GM21360 (cell line): ENCODE results near the gene FOXP4.
A peak's percentile ranks its signal among the peaks of the same experiment; 100 is the strongest.

Source experiments
- ATAC-seq: cut with Tn5 transposase; IDR thresholded peaks from one replicate; pipeline ENCODE4 v1.9.1; 2021; ENCODE audit warnings: mild to moderate bottlenecking, moderate library complexity; ENCODE audit not compliant: unreplicated experiment

The FOXP4 gene

GRCh38 chr6:41546475-41546865 lies 289 bp downstream of the FOXP4 start:
- peak; percentile 19 for ATAC-seq

DNA sequence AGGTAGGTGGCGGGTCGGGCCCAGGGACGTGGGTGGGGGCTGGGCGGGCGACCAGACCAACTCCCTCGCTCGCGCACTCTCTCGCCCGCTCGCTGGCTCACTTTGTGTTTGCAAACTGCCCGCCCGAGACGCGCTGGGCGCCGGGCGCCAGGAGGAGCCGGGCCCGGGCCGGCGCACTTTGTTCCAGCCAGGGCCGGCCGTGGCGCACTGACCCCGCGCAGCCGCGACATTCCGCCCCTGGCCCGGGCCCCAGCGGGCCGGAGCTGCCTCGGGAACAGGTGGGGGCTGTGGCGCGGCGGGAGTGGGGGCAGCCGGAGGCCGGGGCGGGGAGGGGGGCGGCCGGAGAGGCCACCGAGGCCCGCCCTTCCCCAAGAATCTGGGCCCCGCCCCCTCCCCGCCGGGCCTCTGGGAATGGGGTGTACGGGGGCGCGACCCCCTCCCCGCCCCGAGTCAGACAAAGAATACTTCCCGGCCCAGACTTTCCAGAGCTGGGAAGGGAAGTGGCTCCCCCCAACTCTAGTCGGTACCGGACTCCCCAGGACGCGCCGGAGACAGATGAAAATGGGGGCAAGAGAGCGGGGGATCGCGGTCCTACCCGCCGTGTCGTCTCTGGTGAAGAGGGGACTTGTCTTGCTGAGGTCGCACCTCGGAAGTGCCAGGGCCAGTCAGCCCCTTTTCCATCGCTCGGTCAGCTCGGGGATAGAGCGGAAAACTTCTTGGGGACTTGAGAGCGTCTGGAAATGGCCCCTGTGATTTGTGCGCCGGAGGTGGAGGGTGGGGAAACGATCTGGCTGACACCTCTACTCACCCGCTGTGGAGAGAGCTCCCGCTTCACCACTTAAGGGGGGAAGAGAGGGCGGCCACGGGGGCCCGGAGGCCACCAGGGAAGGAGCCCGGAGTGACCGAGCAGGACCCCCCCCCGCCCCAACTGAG lies 951 bp downstream of the FOXP4 start:
- ATAC-seq = peak; percentile 12

DNA sequence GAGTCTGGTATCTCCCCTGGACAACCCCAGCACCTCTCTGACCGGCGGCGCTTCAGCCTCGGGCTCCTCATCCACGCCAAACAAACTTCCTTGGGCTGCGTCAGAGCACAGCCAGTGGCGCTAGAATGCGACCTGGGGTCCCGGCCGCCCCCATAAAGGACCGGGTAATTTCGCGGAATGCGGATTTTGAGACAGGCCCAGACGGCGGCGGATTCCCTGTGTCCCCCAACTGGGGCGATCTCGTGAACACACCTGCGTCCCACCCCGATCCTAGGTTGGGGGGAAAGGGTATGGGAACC lies 1.6 kb downstream of the FOXP4 start:
- no peak for ATAC-seq

GRCh38 chr6:41548098-41548840 lies 2.1 kb downstream of the FOXP4 start:
- ATAC-seq = no peak

GRCh38 chr6:41548841-41549642 lies 2.9 kb downstream of the FOXP4 start:
- ATAC-seq = no peak

DNA sequence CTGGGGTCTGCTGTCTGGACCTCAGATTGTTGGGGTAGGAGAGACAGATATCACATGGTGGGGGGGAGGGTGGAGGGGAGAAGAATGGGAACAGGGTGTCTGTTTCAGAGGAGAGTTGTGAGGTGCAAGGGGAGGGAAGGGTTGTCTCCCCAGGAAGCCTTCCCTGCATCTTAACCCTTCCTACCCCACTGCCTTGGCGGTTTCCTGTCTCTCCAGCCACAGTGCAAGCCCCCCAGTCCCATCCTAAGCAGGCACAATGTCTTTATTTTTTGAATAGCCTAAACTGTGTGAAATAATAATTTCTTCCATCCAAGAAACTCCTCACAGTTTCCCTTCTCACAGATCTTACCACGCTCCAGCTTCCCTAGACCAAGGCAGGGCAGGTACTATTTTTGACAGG lies 3.5 kb downstream of the FOXP4 start:
- ATAC-seq = no peak

GRCh38 chr6:41551086-41551700 lies 5.0 kb downstream of the FOXP4 start:
- no peak for ATAC-seq

GRCh38 chr6:41551857-41552256 lies 5.7 kb downstream of the FOXP4 start:
- no peak for ATAC-seq

DNA sequence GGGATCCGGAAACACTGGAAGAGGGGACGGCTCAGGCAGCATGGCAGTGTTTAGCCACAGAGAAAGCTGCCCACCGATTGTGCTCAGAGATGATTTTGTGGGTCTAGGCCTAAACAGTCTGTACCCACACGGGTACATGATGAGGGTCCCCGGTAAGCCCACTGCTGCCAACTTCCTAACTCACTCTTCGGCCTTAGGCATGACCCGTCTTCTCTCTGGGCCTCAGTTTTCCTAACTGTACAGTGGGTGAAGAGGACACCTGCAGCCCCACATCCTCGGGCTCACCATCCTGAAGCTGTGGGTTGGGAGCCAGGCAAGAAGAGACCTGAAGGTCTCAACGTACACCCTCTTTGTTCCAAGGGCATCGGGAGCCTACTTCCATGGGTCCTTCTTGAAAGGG lies 6.5 kb downstream of the FOXP4 start:
- no peak for ATAC-seq

DNA sequence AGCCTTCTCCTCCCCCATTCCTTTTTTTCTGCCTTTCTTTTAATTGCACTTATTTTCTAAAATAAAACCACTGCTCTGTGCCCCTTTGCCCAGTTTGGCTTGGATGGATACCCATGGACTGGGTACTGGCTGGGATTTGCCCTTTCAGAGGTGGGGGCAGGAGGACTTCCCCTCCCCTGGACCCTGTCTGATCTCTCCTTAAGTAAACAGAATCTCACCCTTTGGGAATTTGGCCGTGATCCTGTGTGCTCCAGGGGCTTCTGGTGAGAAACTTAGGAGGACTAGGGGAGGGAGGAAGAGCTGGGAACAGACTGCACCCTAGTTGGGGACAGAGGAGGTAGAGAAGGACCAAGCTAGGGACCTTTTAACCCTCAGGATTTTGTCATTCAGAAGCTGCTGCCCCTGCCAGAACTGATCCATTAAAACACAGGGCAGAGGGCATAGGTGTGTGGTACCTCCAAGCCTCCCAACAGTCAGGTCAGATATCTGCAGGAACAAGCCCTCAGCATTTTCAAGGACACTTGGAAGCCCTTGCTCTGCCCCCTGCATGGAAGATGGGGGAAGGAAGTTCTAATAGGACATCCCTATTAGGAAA lies 7.3 kb downstream of the FOXP4 start:
- no peak for ATAC-seq

GRCh38 chr6:41555326-41556300 lies 9.4 kb downstream of the FOXP4 start:
- ATAC-seq = no peak

DNA sequence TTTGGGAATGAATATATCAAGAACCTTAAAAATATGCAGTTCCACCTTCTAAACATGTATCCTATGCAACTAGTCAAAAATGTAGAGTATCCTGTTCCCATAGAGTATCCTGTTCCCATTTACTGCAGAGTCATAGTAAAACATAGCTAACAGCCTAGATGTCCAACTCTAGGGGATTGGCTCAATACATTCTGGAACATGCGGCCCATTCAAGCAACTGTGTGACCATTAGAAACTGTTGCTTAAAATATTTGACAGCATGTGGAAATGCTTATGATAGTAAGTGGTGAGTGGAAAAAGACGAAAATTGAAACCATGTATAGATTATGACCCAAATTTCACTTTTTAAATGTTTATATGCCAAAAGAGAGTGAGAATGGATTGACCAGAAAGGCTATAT lies 11.2 kb downstream of the FOXP4 start:
- no peak for ATAC-seq

GRCh38 chr6:41558033-41558807 lies 12.0 kb downstream of the FOXP4 start:
- ATAC-seq = no peak

DNA sequence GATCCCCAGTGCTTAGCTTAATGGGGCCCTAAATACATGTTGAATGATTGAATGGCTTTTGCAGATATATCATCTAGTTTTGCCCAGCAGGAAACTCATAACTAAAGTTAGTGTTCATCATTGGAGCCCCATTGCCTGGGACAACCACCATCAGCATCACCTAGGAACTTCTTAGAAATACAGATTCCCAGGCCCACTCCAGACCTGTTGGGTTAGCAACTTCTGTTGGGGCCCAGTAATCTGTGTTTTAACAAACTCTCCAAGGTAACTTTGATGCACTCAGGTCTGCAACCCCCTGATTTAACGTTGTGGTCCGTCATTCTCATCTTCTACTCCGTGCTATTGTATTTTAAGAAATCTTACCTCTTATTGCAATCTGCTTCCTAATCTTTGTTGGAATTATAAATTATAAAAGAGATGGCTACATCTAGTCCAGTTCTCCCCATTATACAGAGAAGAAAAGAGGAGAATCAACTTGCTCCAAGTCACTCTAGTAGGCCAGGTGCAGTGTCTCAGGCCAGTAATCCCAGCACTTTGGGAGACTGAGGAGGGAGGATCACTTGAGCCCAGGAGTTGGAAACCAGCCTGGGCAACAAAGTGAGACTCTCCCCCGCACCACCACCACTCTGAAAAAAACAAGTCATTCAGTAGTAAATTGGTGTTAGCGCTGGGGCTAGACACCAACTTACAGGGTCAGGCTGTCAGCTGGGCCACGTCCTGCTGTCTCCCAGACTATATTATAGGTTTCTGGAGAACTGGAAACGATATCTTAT lies 13.7 kb downstream of the FOXP4 start:
- ATAC-seq = no peak

- peak; percentile 74 for ATAC-seq
These were observed 14.4 kb downstream of the FOXP4 start for GRCh38 chr6:41560431-41561192.

DNA sequence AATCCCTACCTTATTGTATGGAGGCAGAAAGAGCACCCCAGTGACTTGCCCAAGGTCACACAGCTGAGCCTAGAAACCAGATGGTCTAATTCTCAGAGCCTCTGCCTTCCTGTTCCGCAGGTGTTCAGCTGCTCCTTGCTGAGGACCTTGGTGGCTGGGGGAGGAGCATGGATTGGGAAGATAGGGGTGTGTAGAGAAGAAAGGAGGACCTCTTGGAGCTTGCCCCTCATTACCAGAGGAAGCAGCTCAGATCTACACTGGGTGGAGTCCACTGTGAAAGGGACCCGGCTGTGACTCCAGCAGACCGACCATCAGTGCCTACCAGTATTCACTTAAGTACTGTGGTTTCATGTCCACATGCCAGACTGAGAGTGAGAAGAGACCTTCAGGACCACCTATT lies 15.2 kb downstream of the FOXP4 start:
- ATAC-seq = no peak
